ENCODE results near the gene AAR2.

Gene AAR2

GRCh38 chr20:36218380-36219064 lies 17.8 kb upstream of the AAR2 start:
- no peak for DNase-seq (ENCODE audit: low spot score)

GRCh38 chr20:36219671-36220220 lies 16.5 kb upstream of the AAR2 start:
- DNase-seq (ENCODE audit: low spot score): no peak

- no peak for DNase-seq (ENCODE audit: low spot score)
Observed at GRCh38 chr20:36225666-36226065, 10.6 kb upstream of the AAR2 start.

- DNase-seq (ENCODE audit: low spot score): no peak
Observed at GRCh38 chr20:36228770-36229169, 7.5 kb upstream of the AAR2 start.

- no peak for DNase-seq (ENCODE audit: low spot score)
Observed at GRCh38 chr20:36230019-36230418, 6.3 kb upstream of the AAR2 start.

GRCh38 chr20:36231331-36231730 lies 4.9 kb upstream of the AAR2 start:
- DNase-seq (ENCODE audit: low spot score): no peak

GRCh38 chr20:36234771-36235320 lies 1.4 kb upstream of the AAR2 start:
- no peak for DNase-seq (ENCODE audit: low spot score)

- DNase-seq (ENCODE audit: low spot score): no peak
Observed at GRCh38 chr20:36236786-36237121, 476 bp downstream of the AAR2 start.

- DNase-seq (ENCODE audit: low spot score): no peak
Observed at GRCh38 chr20:36237477-36237876, 1.2 kb downstream of the AAR2 start.

- no peak for DNase-seq (ENCODE audit: low spot score)
Observed at GRCh38 chr20:36238153-36238552, 1.9 kb downstream of the AAR2 start.

- DNase-seq (ENCODE audit: low spot score): no peak
Observed at GRCh38 chr20:36238760-36239159, 2.5 kb downstream of the AAR2 start.

GRCh38 chr20:36240076-36240475 lies 3.8 kb downstream of the AAR2 start:
- no peak for DNase-seq (ENCODE audit: low spot score)

GRCh38 chr20:36241678-36242077 lies 5.4 kb downstream of the AAR2 start:
- no peak for DNase-seq (ENCODE audit: low spot score)

GRCh38 chr20:36243726-36244125 lies 7.4 kb downstream of the AAR2 start:
- no peak for DNase-seq (ENCODE audit: low spot score)

GRCh38 chr20:36246401-36246800 lies 10.1 kb downstream of the AAR2 start:
- DNase-seq (ENCODE audit: low spot score): no peak

- DNase-seq (ENCODE audit: low spot score): no peak
Observed at GRCh38 chr20:36248836-36249235, 12.6 kb downstream of the AAR2 start.

GRCh38 chr20:36249450-36249849 lies 13.2 kb downstream of the AAR2 start:
- no peak for DNase-seq (ENCODE audit: low spot score)

GRCh38 chr20:36251426-36251825 lies 15.1 kb downstream of the AAR2 start:
- DNase-seq (ENCODE audit: low spot score): no peak

- DNase-seq (ENCODE audit: low spot score): no peak
Observed at GRCh38 chr20:36252511-36252910, 16.2 kb downstream of the AAR2 start.

GRCh38 chr20:36253036-36253435 lies 16.8 kb downstream of the AAR2 start:
- no peak for DNase-seq (ENCODE audit: low spot score)

- DNase-seq (ENCODE audit: low spot score): no peak
Observed at GRCh38 chr20:36254076-36254475, 17.8 kb downstream of the AAR2 start.

- DNase-seq (ENCODE audit: low spot score): no peak
Observed at GRCh38 chr20:36255445-36255844, 19.2 kb downstream of the AAR2 start.

- no peak for DNase-seq (ENCODE audit: low spot score)
Observed at GRCh38 chr20:36259177-36260061, 23.1 kb downstream of the AAR2 start.
